Natural killer cell (primary cell): ENCODE data around the gene SACM1L. TPM values are rescaled to one million over a fixed set of nuclear protein-coding genes. Genes with fewer than 3 reads are reported as not detected.

Source experiments
- ATAC-seq, 3 donors: fragments of 150-1000 bp in 2 of 3; fragments of 200-7000 bp in 1 of 3; cut with Tn5 transposase; 1 replicate in 1 of 3; 2 replicates in 2 of 3; pipeline ENCODE4 v1.10.0; 2021; ENCODE audit warnings: mild to moderate bottlenecking in 2 of 3, moderate library complexity in 2 of 3
- DNase-seq, 2 donors: peaks; one replicate each; pipeline versions ENCODE4 v3.0.0 to v3.0.0-alpha.2; 2013 to 2021; ENCODE audit warnings: mixed read lengths in 1 of 2
- H3K27ac ChIP-seq: one replicate; pipeline ENCODE4 v1.5.1; 2013; ENCODE audit warnings: mild to moderate bottlenecking, low read length
- H3K27me3 ChIP-seq: one replicate; pipeline ENCODE4 v1.6.1; 2013; ENCODE audit warnings: low read length; ENCODE audit not compliant: control insufficient read depth, insufficient read depth
- H3K36me3 ChIP-seq: one replicate; pipeline ENCODE4 v1.6.1; 2013; ENCODE audit warnings: low read length; ENCODE audit not compliant: control insufficient read depth, insufficient read depth
- H3K4me1 ChIP-seq: one replicate; pipeline ENCODE4 v1.6.1; 2013; ENCODE audit warnings: low read length; ENCODE audit not compliant: control insufficient read depth, insufficient read depth
- H3K4me3 ChIP-seq: one replicate; pipeline ENCODE4 v1.5.1; 2013; ENCODE audit warnings: low read length
- H3K9me3 ChIP-seq: one replicate; pipeline ENCODE4 v1.6.1; 2013; ENCODE audit warnings: low read length; ENCODE audit not compliant: control insufficient read depth, insufficient read depth
- H3K27ac Mint-ChIP-seq, 2 donors: one replicate each; pipeline ENCODE4 v1.8.0; 2022; ENCODE audit warnings: mild to moderate bottlenecking in 2 of 2, mixed read lengths in 2 of 2, moderate library complexity in 1 of 2
- H3K27me3 Mint-ChIP-seq, 2 donors: one replicate each; pipeline ENCODE4 v1.8.0; 2022; ENCODE audit warnings: low read depth in 2 of 2, mixed read lengths in 2 of 2
- H3K36me3 Mint-ChIP-seq: one replicate; pipeline ENCODE4 v1.8.0; 2022; ENCODE audit warnings: mixed read lengths
- H3K4me1 Mint-ChIP-seq, 2 donors: one replicate each; pipeline ENCODE4 v1.8.0; 2022; ENCODE audit warnings: mixed read lengths in 2 of 2
- H3K4me3 Mint-ChIP-seq: one replicate; pipeline ENCODE4 v1.8.0; 2022; ENCODE audit warnings: mild to moderate bottlenecking, moderate library complexity, mixed read lengths
- H3K9me3 Mint-ChIP-seq, 2 donors: one replicate each; pipeline ENCODE4 v1.8.0; 2022; ENCODE audit warnings: mixed read lengths in 2 of 2
- CTCF ChIP-seq: fragments of 200-600 bp; IDR thresholded peaks from one replicate; pipeline ENCODE4 v1.8.0; 2022; ENCODE audit warnings: antibody characterized with exemption
- WGBS: methylation state at CpG from one replicate; pipeline ENCODE4 v1.1.7; 2013; ENCODE audit warnings: missing lambda C conversion rate; ENCODE audit not compliant: insufficient coverage; 5-methylcytosine and 5-hydroxymethylcytosine counted together
- intact Hi-C: fragments of 100-400 bp; cut with micrococcal nuclease; formaldehyde crosslinking; loops from one replicate; pipeline ENCODE4 v1.14.2; 2022
- total RNA-seq, 4 donors: library from RNA; stranded (reverse); fragments of 120-200 nt in 1 of 4; gene quantifications; one replicate each; pipeline versions ENCODE4 v1.2.3 to v1.2.4, GENCODE V29; 2013 to 2022

SACM1L gene
- total RNA-seq, 3 donors from 2014 or later (not counting 1 experiment from before 2014, with no cell fraction given) = 93.2 to 110 (median 93.9) TPM

- ATAC-seq (no peak), DNase-seq (no peak)
- Histone ChIP-seq H3K9me3 (no peaks in the 10 kb centered on the region), H3K27ac (no peak overlapping the region), H3K36me3 (no peaks in the 10 kb centered on the region), H3K4me3 (no peak overlapping the region), H3K27me3 (peaks cover 26% of the 10 kb centered on the region), H3K4me1 (peaks cover 13% of the 10 kb centered on the region)
- intact Hi-C loops = no loop called here
- H3K27me3 Mint-ChIP-seq = peaks cover 44 to 49% of the 10 kb centered on the region in 2 donors
- peaks cover 7 to 16% of the 10 kb centered on the region in 2 donors for H3K4me1 Mint-ChIP-seq
- 94% methylated on average over 8 of the region's 9 CpGs for WGBS
- no peak overlapping the region for H3K27ac Mint-ChIP-seq
- no peaks in the 10 kb centered on the region for H3K36me3 Mint-ChIP-seq
- H3K4me3 Mint-ChIP-seq = no peak overlapping the region
- H3K9me3 Mint-ChIP-seq = peaks cover 2 to 5% of the 10 kb centered on the region in 2 donors
- no peak for TF ChIP-seq CTCF
Observed at GRCh38 chr3:45793482-45794176, 104.4 kb downstream of the SACM1L start.

DNA sequence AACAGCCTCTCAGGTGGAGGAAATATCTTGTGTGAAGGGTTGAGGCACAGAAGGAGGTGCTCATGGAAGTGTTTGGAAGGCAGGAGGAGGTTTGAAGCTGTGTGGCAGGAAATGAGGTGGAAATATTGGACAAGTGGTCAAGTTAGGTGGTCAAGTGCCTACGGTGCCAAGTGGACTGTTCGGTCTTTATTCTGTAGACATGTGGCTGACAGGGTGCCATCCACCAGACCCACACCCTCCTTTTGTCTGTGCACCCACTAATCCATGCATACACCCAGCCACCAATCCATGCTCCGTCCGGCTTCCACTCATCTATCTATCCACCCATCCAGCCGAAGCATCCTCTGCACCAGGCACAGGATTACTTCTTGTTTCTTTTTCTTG, 105.0 kb downstream of the SACM1L start:
- no peaks in the 10 kb centered on the region for H3K9me3 ChIP-seq

DNA sequence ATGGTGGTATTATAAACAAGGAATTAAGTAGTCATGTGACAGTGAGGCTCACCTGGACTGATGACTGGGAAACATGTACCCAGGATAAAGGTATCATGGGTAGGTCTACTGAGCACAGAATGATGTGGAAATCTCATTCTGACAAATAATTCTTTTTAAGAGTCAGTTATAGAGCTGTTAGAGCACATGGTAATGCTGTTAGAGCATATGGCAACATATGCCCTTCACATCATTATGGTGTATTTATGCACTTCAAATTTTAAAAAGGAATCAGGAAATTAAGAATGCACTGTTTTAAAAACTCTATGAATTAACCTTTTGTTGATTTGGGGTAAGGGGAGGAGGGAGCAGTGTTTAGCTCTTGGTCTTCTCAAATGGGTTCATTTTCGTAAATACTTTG, 105.5 kb downstream of the SACM1L start:
- no peaks in the 10 kb centered on the region for H3K36me3 Mint-ChIP-seq
- H3K4me1 Mint-ChIP-seq = peaks cover 7 to 16% of the 10 kb centered on the region in 2 donors
- ATAC-seq (no peak), DNase-seq (no peak)
- peaks cover 53 to 59% of the 10 kb centered on the region in 2 donors for H3K27me3 Mint-ChIP-seq
- Histone ChIP-seq H3K27me3 (peaks cover 26% of the 10 kb centered on the region), H3K4me3 (no peak overlapping the region), H3K36me3 (no peaks in the 10 kb centered on the region), H3K27ac (no peak overlapping the region), H3K9me3 (no peaks in the 10 kb centered on the region), H3K4me1 (peaks cover 13% of the 10 kb centered on the region)
- whole genome bisulfite sequencing = no CpG with 5 or more reads among the region's 1 CpG
- no peaks in the 10 kb centered on the region for H3K9me3 Mint-ChIP-seq
- intact Hi-C loops = no loop called here
- H3K27ac Mint-ChIP-seq = no peak overlapping the region
- TF ChIP-seq CTCF = no peak
- H3K4me3 Mint-ChIP-seq = peak overlapping the region; percentile 45

More for the DNA sequence above, 105.0 kb downstream of the SACM1L start:
- Mint-ChIP-seq H3K27me3 (peaks cover 49 to 55% of the 10 kb centered on the region in 2 donors), H3K9me3 (peaks cover under 1% of the 10 kb centered on the region in 2 donors), H3K4me1 (peaks cover 7 to 16% of the 10 kb centered on the region in 2 donors), H3K27ac (no peak overlapping the region), H3K36me3 (no peaks in the 10 kb centered on the region), H3K4me3 (no peak overlapping the region)
- Histone ChIP-seq H3K36me3 (no peaks in the 10 kb centered on the region), H3K4me3 (no peak overlapping the region), H3K27ac (no peak overlapping the region), H3K27me3 (peaks cover 26% of the 10 kb centered on the region), H3K4me1 (peaks cover 13% of the 10 kb centered on the region)
- intact Hi-C loops = no loop called here
- 92% methylated on average over 5 of the region's 5 CpGs for WGBS
- ATAC-seq (no peak), DNase-seq (no peak)
- no peak for TF ChIP-seq CTCF

Other genes starting within 250 kb of the SACM1L start
- 10 to 100 TPM; 41.7 to 52.2 (median 48.6) TPM for gene LIMD1, start 94.6 kb upstream of the SACM1L start, total RNA-seq
- gene SLC6A20, start 107.1 kb downstream of the SACM1L start, total RNA-seq = 1 to 10 TPM in 1 of 3 donors, under 1 TPM in 2; 0.25 to 1.3 (median 0.70) TPM
- gene LZTFL1, start 152.7 kb downstream of the SACM1L start, total RNA-seq = 10 to 100 TPM; 16.4 to 19.8 (median 17.2) TPM
- gene CCR9, start 197.1 kb downstream of the SACM1L start, total RNA-seq = under 1 TPM in 1 of 3 donors, not detected in 2; 0.27 TPM